Subcutaneous abdominal adipose tissue (tissue), 5 donors: Measurements from ENCODE around the gene FAM181A.
A peak's percentile ranks its signal among the peaks of the same experiment; 100 is the strongest.

ENCODE experiments used
- H3K27ac ChIP-seq: one replicate; pipeline ENCODE4 v1.7.0; 2013; ENCODE audit warnings: low read depth, mild to moderate bottlenecking, inconsistent platforms, low read length, moderate library complexity
- H3K27me3 ChIP-seq, 5 donors: one replicate each; pipeline ENCODE4 v1.7.0; 2013; ENCODE audit warnings: low read length in 5 of 5, inconsistent platforms in 1 of 5; ENCODE audit not compliant: control insufficient read depth in 5 of 5, insufficient read depth in 4 of 5
- H3K36me3 ChIP-seq, 5 donors: one replicate each; pipeline ENCODE4 v1.7.0; 2013; ENCODE audit warnings: low read length in 5 of 5; ENCODE audit not compliant: control insufficient read depth in 5 of 5, insufficient read depth in 5 of 5
- H3K4me1 ChIP-seq, 5 donors: one replicate each; pipeline ENCODE4 v1.7.0; 2013; ENCODE audit warnings: low read length in 5 of 5, mild to moderate bottlenecking in 3 of 5, moderate library complexity in 1 of 5; ENCODE audit not compliant: control insufficient read depth in 5 of 5, insufficient read depth in 5 of 5
- H3K4me3 ChIP-seq, 5 donors: one replicate each; pipeline ENCODE4 v1.7.0; 2013; ENCODE audit warnings: low read length in 5 of 5, low read depth in 1 of 5
- H3K9ac ChIP-seq, 5 donors: one replicate each; pipeline ENCODE4 v1.7.0; 2013; ENCODE audit warnings: low read length in 5 of 5, mild to moderate bottlenecking in 4 of 5, moderate library complexity in 3 of 5
- H3K9me3 ChIP-seq, 5 donors: one replicate each; pipeline ENCODE4 v1.7.0; 2013; ENCODE audit warnings: low read length in 5 of 5; ENCODE audit not compliant: control insufficient read depth in 5 of 5
- donor health status: healthy.
- donor health status: healthy.
- donor health status: healthy.
- donor health status: healthy.
- donor health status: healthy.

Gene FAM181A

GRCh38 chr14:93926873-93927799 is at the start of gene FAM181A:
Gene FAM181A (plus strand): TSS chr14:93927344. CDS start chr14:93928286, 942 bp downstream.
- no peaks in the 10 kb centered on the region for H3K36me3 ChIP-seq
- H3K27me3 ChIP-seq, result peaks cover 0 to 5% (median 2%) of the 10 kb centered on the region in 5 donors
- H3K4me3 ChIP-seq, result no peak within 1 kb of the TSS
- no peak within 1 kb of the TSS for H3K27ac ChIP-seq
- H3K4me1 ChIP-seq, result no peaks in the 10 kb centered on the region
- no peaks in the 10 kb centered on the region for H3K9me3 ChIP-seq
- H3K9ac ChIP-seq, result no peak within 1 kb of the TSS

- Histone ChIP-seq H3K4me3 (no peak overlapping the region), H3K9me3 (no peaks in the 10 kb centered on the region), H3K27me3 (no peaks in the 10 kb centered on the region), H3K36me3 (no peaks in the 10 kb centered on the region), H3K4me1 (peaks cover 7 to 34% (median 24%) of the 10 kb centered on the region in 5 donors), H3K27ac (no peak overlapping the region), H3K9ac (no peak overlapping the region)
Measured at GRCh38 chr14:93878212-93878611, 48.9 kb upstream of the FAM181A start.

GRCh38 chr14:93878871-93879270 is 48.3 kb upstream of the FAM181A start:
- H3K4me3 ChIP-seq, result no peak overlapping the region

GRCh38 chr14:93879362-93879983 is 47.7 kb upstream of the FAM181A start:
- Histone ChIP-seq H3K9me3 (no peaks in the 10 kb centered on the region), H3K4me3 (peak overlapping the region in 2 of 5 donors; percentile 22 to 43), H3K36me3 (no peaks in the 10 kb centered on the region), H3K27me3 (no peaks in the 10 kb centered on the region), H3K4me1 (peaks cover 7 to 34% (median 24%) of the 10 kb centered on the region in 5 donors), H3K27ac (peak overlapping the region; percentile 50), H3K9ac (no peak overlapping the region)

More at GRCh38 chr14:93878871-93879270, 48.3 kb upstream of the FAM181A start:
- Histone ChIP-seq H3K4me1 (peaks cover 7 to 34% (median 24%) of the 10 kb centered on the region in 5 donors), H3K27ac (no peak overlapping the region), H3K9ac (no peak overlapping the region), H3K9me3 (no peaks in the 10 kb centered on the region), H3K27me3 (no peaks in the 10 kb centered on the region), H3K36me3 (no peaks in the 10 kb centered on the region)

- Histone ChIP-seq H3K27me3 (no peaks in the 10 kb centered on the region), H3K9me3 (no peaks in the 10 kb centered on the region), H3K4me3 (peak overlapping the region in 3 of 5 donors; percentile 2 to 43 (median 22)), H3K9ac (no peak overlapping the region), H3K27ac (peak overlapping the region; percentile 50), H3K36me3 (no peaks in the 10 kb centered on the region), H3K4me1 (peaks cover 7 to 34% (median 24%) of the 10 kb centered on the region in 5 donors)
Measured at GRCh38 chr14:93880021-93880820, 46.9 kb upstream of the FAM181A start.

GRCh38 chr14:93884950-93885349 is 42.2 kb upstream of the FAM181A start:
- no peak overlapping the region for H3K9ac ChIP-seq
- no peak overlapping the region for H3K4me3 ChIP-seq
- no peak overlapping the region for H3K27ac ChIP-seq
- H3K4me1 ChIP-seq, result peaks cover 3 to 26% (median 23%) of the 10 kb centered on the region in 5 donors
- H3K36me3 ChIP-seq, result no peaks in the 10 kb centered on the region
- H3K9me3 ChIP-seq, result no peaks in the 10 kb centered on the region
- no peaks in the 10 kb centered on the region for H3K27me3 ChIP-seq

- H3K9ac ChIP-seq, result no peak overlapping the region
- no peaks in the 10 kb centered on the region for H3K36me3 ChIP-seq
- peaks cover 0 to 5% (median 0%) of the 10 kb centered on the region in 5 donors for H3K27me3 ChIP-seq
- H3K27ac ChIP-seq, result no peak overlapping the region
- peaks cover 3 to 36% (median 27%) of the 10 kb centered on the region in 5 donors for H3K4me1 ChIP-seq
- H3K9me3 ChIP-seq, result no peaks in the 10 kb centered on the region
- peak overlapping the region in 1 of 5 donors; percentile 17 for H3K4me3 ChIP-seq
Measured at GRCh38 chr14:93888995-93889394, 38.1 kb upstream of the FAM181A start.

GRCh38 chr14:93889739-93890483 is 37.2 kb upstream of the FAM181A start:
- H3K4me3 ChIP-seq, result no peak overlapping the region
- H3K36me3 ChIP-seq, result no peaks in the 10 kb centered on the region
- H3K4me1 ChIP-seq, result peaks cover 3 to 36% (median 27%) of the 10 kb centered on the region in 5 donors
- peaks cover 0 to 5% (median 0%) of the 10 kb centered on the region in 5 donors for H3K27me3 ChIP-seq
- H3K9ac ChIP-seq, result no peak overlapping the region
- H3K27ac ChIP-seq, result no peak overlapping the region
- H3K9me3 ChIP-seq, result no peaks in the 10 kb centered on the region

- H3K36me3 ChIP-seq, result no peaks in the 10 kb centered on the region
- H3K27ac ChIP-seq, result no peak overlapping the region
- H3K4me1 ChIP-seq, result peaks cover 3 to 36% (median 27%) of the 10 kb centered on the region in 5 donors
- H3K4me3 ChIP-seq, result no peak overlapping the region
- H3K9me3 ChIP-seq, result no peaks in the 10 kb centered on the region
- H3K9ac ChIP-seq, result no peak overlapping the region
- peaks cover 0 to 5% (median 0%) of the 10 kb centered on the region in 5 donors for H3K27me3 ChIP-seq
Measured at GRCh38 chr14:93891756-93892504, 35.2 kb upstream of the FAM181A start.
